Keratinocyte (primary cell): Measurements from ENCODE around the gene MEIS2.

Source experiments
- CTCF ChIP-seq, 3 experiments: IDR thresholded peaks in 1 of 3; conservative IDR thresholded peaks in 1 of 3; optimal IDR thresholded peaks in 1 of 3; 2 replicates in 2 of 3; 3 replicates in 1 of 3; pipeline versions ENCODE3 to v1.5.1; 2011; ENCODE audit warnings: low read length in 3 of 3, mild to moderate bottlenecking in 3 of 3, moderate library complexity in 2 of 3, control low read depth in 1 of 3, inconsistent platforms in 1 of 3; ENCODE audit not compliant: insufficient read depth in 2 of 3; ENCODE audit errors: extremely low read depth in 1 of 3
- EZH2 ChIP-seq: IDR thresholded peaks from one replicate; pipeline ENCODE4 v1.6.1; 2012; ENCODE audit warnings: inconsistent platforms, mild to moderate bottlenecking, low read length, moderate library complexity

- TF ChIP-seq CTCF (optimal IDR thresholded peaks at IDR 0.05 in 1 of 3, IDR thresholded peaks at IDR 0.05 in 1 of 3, conservative IDR thresholded peaks at IDR 0.05 in 1 of 3; ENCODE audit: extremely low read depth in 1 of 3, insufficient read depth in 2 of 3, low read length in 3 of 3) (no peak), EZH2 (no peak)
These were observed 33.9 kb upstream of the MEIS2 start for GRCh38 chr15:37134244-37134643.
